Kidney glomerular epithelial cell (primary cell): ENCODE data around the gene KRT7.
A peak's percentile ranks its signal among the peaks of the same experiment; 100 is the strongest.
"Not testable (repeated sequence)": the region's sequence is repeated elsewhere in the genome, so short reads cannot be mapped to it uniquely, and the experiment has no call there.

Experiments
- DNase-seq: peaks from one replicate; lab custom pipeline; 2025; lab: John Stamatoyannopoulos, UW

Gene KRT7

GRCh38 chr12:52229836-52230343 is 3.2 kb upstream of the KRT7 start:
- no peak for DNase-seq

- peak; percentile 67 for DNase-seq
These were observed 2.4 kb upstream of the KRT7 start for GRCh38 chr12:52230364-52231281.

GRCh38 chr12:52231305-52232202 is 1.5 kb upstream of the KRT7 start:
- DNase-seq: no peak

GRCh38 chr12:52232203-52232673 is 805 bp upstream of the KRT7 start:
- no peak for DNase-seq

- no peak for DNase-seq
These were observed 592 bp downstream of the KRT7 start for GRCh38 chr12:52233462-52234207.

- no peak for DNase-seq
These were observed 1.3 kb downstream of the KRT7 start for GRCh38 chr12:52234223-52234810.

- no peak for DNase-seq
These were observed 2.1 kb downstream of the KRT7 start for GRCh38 chr12:52235001-52235764.

GRCh38 chr12:52235822-52236361 is 2.8 kb downstream of the KRT7 start:
- DNase-seq: no peak

- no peak for DNase-seq
These were observed 3.5 kb downstream of the KRT7 start for GRCh38 chr12:52236386-52237050.

- no peak for DNase-seq
These were observed 5.3 kb downstream of the KRT7 start for GRCh38 chr12:52238207-52238840.

- DNase-seq: no peak
These were observed 6.0 kb downstream of the KRT7 start for GRCh38 chr12:52238916-52239646.

GRCh38 chr12:52239767-52240166 is 6.7 kb downstream of the KRT7 start:
- no peak for DNase-seq

GRCh38 chr12:52240247-52240646 is 7.2 kb downstream of the KRT7 start:
- DNase-seq: not testable (repeated sequence)

- no peak for DNase-seq
These were observed 8.3 kb downstream of the KRT7 start for GRCh38 chr12:52241205-52241842.

- no peak for DNase-seq
These were observed 9.6 kb downstream of the KRT7 start for GRCh38 chr12:52242442-52243258.

GRCh38 chr12:52243259-52243855 is 10.3 kb downstream of the KRT7 start:
- peak; percentile 86 for DNase-seq
